ENCODE measurements around the gene CXCL12. TPM values are rescaled to one million over a fixed set of nuclear protein-coding genes. Genes with fewer than 3 reads are reported as not detected.

Gene CXCL12
- total RNA-seq, 1 donor: under 0.01 TPM

DNA sequence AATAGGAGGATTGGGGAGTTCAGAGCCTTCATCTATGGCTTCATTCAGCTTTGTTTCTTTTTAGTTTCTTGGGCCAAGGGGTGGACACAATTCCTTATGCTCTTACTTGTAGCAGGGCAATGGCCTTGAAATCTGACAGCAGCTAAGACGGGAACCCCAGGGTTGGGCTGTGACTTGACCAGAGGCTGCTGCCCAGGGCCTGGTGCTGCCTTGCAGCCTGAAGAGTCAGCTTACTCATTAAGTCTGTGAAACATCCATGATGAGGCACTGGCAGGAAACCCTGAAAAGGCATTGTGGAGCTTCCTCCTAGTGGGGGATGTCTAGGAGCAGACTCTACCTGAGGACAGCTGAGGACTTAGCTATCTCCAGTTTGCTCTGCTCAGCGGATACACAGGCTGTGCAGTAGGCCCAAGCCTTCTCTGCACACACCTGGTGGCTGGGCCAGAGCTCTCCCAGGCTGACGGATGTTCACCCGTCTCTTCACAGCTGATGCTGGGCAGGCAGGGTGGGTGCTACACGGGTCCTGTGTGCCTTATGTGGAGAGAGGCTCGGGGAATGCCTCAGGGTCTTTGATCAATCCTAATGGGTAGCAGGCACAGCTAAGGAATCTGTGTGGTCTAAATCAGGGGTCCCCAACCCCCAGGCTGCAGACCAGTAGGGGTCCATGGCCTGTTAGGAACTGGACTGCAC is 17.8 kb downstream of the CXCL12 start:
- Histone ChIP-seq H3K27me3 (ENCODE audit: insufficient read depth, low read length) (no peaks in the 10 kb centered on the region), H3K9me3 (ENCODE audit: low read depth, low read length) (no peaks in the 10 kb centered on the region), H3K4me1 (ENCODE audit: insufficient read depth, low read length) (no peaks in the 10 kb centered on the region), H3K4me3 (ENCODE audit: low read length) (no peak overlapping the region)

DNA sequence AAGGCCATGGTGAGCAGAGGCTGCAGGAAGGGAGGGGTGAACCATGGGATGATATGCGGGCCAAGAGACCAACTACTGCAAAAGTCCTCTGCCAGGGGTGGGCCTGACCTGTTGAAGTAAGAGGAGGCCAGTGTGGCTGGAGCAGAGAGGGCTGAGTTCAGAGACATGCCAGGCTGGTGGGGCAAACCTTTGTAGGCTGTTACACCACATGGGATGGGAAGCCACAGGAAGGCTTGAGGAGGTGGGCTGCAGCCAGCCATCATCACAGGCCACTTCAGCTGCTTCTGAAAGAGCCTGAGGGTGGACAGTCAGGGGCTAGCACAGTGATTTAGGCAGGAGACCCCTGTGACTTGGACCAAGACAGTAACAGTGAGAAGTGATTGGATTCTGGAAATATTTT is 20.3 kb downstream of the CXCL12 start:
- H3K4me3 ChIP-seq (ENCODE audit: low read length): no peak overlapping the region

DNA sequence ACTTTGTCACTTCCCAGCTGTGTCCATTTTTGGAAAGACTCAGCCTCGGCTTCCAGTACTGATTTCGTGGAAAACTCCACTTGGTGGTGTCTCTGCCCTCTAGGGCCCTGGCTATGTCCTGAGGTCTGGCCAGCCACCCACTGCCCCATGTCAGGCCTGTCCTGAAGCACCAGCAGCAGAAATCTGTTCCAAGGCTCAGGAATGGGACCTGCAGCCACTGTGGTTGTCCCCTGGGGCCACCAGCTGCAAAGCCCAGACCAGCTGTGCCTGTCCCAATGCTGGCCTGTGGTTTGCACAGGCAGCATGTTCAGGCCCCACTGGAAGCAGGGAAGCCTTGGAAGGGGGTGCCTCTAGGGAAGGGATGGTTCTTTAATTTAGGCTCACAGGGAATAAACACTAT is 21.2 kb downstream of the CXCL12 start:
- Histone ChIP-seq H3K27me3 (ENCODE audit: insufficient read depth, low read length) (no peaks in the 10 kb centered on the region), H3K4me1 (ENCODE audit: insufficient read depth, low read length) (no peaks in the 10 kb centered on the region), H3K4me3 (ENCODE audit: low read length) (no peak overlapping the region), H3K9me3 (ENCODE audit: low read depth, low read length) (no peaks in the 10 kb centered on the region)

More for the DNA sequence above, 20.3 kb downstream of the CXCL12 start:
- H3K27me3 ChIP-seq (ENCODE audit: insufficient read depth, low read length): no peaks in the 10 kb centered on the region
- no peaks in the 10 kb centered on the region for H3K9me3 ChIP-seq (ENCODE audit: low read depth, low read length)
- no peaks in the 10 kb centered on the region for H3K4me1 ChIP-seq (ENCODE audit: insufficient read depth, low read length)

DNA sequence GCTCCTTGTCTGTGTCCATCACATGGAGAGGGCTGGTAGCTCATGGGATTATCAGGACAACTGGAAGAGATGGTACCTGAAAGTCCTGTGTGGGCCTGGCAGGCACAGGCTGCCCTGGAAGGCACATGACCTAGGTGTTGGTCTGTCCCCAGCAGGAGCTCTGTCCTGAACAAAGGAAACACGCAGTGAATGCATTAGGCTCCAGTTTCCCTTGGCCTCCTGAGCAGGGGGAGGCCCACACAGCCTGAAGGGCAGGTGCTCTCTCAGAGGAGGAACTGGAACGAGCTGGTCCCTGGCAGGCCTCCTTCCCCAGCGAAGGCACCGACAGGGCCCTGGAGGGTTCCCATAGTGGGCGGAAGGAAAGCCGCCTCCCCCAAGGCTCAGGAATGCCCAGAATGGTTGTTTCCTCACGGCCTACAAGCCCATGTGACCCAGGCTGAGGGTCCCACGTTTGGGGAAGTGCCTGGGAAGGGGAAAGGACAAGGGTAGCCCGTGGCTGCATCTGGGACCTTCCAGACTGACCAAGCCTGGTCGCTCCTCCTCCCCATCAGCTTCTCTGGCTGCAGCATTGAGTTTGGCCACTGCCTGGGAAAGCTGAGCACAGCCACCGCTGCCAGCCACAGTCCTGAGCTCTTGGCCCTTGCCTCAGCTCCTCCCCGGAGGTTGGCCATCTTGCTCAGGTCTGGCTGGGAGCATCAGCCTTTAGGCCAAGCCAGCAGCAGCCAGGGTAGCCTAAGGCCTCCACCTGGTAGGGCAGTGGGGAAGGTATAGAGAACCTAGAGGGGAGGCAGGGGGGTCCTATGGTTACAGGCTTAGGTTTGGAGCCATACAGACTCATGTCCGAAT is 21.8 kb downstream of the CXCL12 start:
- Histone ChIP-seq H3K9me3 (ENCODE audit: low read depth, low read length) (no peaks in the 10 kb centered on the region), H3K27me3 (ENCODE audit: insufficient read depth, low read length) (no peaks in the 10 kb centered on the region), H3K4me1 (ENCODE audit: insufficient read depth, low read length) (no peaks in the 10 kb centered on the region), H3K4me3 (ENCODE audit: low read length) (no peak overlapping the region)

DNA sequence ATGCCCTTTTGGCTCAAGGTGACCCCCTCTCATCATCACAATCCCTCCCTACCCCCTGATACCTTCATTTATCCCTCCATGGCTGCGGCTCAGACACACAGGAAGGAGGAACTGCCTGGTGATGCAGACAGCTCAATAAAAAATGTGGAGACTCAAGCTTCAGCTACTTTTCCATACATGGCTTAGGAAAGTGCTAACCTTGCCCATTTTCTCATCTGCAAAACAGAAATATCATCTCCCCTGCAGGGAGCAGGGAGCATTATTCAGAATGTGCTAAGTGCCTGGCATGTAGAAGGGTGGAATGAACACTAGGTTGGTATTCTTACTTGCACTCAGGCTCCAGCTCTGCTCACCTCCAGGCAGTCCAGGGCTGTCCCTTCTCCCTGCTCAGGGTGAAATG is 23.8 kb downstream of the CXCL12 start:
- Histone ChIP-seq H3K4me3 (ENCODE audit: low read length) (no peak overlapping the region), H3K4me1 (ENCODE audit: insufficient read depth, low read length) (no peaks in the 10 kb centered on the region), H3K27me3 (ENCODE audit: insufficient read depth, low read length) (no peaks in the 10 kb centered on the region), H3K9me3 (ENCODE audit: low read depth, low read length) (no peaks in the 10 kb centered on the region)

DNA sequence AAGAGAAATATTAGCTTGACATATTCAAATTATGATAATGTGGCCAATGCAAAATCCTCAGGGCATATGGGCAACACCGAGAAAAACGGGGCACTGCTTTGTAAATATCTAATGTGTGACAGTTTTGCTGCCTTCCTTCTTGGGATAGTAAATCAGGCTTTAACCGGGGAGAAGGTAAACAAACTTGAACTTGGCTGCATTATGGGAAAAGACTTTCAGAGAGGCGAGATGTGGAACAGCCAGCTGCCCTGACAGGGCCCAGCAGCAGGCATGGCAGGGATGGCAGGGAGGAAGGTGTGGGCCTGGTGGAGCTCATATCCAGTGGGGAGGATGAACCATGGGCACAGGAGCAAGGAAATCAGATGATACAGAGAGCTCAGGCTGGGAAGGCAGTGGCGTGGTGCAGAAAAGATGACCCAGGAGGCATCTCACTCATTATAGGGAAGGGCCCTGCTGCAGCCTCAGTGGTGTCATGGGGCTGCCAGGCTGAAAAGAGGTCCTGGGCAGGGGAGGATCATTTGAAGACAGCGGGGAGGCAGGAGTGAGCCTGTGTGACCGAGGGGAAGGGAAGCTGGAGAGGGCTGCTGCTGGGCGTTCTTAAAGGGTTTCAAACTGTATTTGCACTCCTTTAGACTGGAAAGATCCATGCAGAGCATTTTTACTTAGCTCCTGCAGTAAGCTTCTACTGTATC is 26.7 kb downstream of the CXCL12 start:
- Histone ChIP-seq H3K9me3 (ENCODE audit: low read depth, low read length) (no peaks in the 10 kb centered on the region), H3K4me1 (ENCODE audit: insufficient read depth, low read length) (no peaks in the 10 kb centered on the region), H3K27me3 (ENCODE audit: insufficient read depth, low read length) (no peaks in the 10 kb centered on the region), H3K4me3 (ENCODE audit: low read length) (no peak overlapping the region)

DNA sequence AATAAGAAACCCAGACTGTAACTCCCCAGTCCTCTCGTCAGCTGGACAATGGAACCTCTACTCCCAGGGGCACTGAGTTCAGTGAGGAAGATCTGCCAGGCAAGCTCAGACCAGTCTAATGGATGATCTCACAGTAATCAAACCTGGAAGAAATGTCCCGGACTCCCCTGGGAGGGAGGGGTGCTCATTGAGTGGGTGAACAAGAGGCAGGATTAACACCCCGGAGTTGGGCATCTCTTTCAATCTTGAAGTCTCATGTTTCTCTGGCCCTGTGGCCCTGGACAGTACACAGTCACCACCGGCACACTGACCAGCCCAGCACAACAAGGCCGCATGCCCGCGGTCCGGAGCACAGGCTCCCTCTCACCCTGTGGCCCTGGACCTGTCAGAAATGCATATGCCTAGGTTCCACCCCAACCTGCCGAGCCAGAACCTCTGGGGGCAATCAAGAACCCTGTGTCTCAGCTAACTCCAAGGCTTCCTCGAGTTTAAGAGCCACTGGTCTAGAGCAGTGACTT is 27.8 kb downstream of the CXCL12 start:
- no peaks in the 10 kb centered on the region for H3K27me3 ChIP-seq (ENCODE audit: insufficient read depth, low read length)
- no peaks in the 10 kb centered on the region for H3K4me1 ChIP-seq (ENCODE audit: insufficient read depth, low read length)
- no peak overlapping the region for H3K4me3 ChIP-seq (ENCODE audit: low read length)
- no peaks in the 10 kb centered on the region for H3K9me3 ChIP-seq (ENCODE audit: low read depth, low read length)

DNA sequence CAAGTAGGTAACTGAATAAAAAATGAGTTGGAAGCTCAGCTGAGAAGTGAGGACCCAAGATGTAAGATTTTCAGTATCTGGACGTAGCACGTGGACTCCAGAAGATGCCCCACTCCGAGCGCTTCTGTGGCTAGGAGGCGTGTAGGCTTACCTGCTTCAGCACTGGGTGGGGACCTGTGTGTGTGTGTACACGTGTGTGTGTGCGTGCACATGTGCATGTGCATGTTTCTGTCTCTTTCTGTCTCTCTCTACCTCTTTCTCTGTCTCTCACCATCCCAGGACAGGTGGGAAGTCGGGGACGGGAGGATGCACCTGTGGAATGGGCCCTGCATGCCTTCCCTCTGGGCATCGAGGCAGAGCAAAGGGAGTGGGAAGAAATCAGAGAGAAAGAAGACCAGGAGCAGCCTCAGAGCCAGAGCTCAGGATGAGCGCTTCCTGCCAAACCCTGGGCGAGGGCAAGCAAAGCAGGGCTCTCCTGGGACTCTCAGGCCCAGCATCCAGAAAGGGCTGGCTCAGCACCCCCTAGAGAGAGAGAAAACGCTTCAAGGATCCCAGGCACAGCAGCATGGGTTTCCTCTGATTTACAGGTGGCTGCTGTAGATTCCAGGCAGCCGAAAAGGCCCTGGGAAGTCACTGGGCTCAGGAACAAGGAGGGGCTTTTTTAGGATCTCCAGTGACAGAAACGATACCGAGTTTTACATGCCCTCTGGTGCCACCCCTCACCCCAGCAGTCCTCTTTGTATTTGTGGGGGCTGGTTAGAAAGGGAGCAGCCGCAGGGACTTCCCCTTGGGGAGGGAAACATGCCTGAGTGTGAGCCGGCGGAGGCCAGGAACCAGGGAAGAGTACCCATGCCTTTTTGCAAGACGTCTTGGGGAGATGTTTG is 28.5 kb downstream of the CXCL12 start:
- H3K9me3 ChIP-seq (ENCODE audit: low read depth, low read length): no peaks in the 10 kb centered on the region

DNA sequence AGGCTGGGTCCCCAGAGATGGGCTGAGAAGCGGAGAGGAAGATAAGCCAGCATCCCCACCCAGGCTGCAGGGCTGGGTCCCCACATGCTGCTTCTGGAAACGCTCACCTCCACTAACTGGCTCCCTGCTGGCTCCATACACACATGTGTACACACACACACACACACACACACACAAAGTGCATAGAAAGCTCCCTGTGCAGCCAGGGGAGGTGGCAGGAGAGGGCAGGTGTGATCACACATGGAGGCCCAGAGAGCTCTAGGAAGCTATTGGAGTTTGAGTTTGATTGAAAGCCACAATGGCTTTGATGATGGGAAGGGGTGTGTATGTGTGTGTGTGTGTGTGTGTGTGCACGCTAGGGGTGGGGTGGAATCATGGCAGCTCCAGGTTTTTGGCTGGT is 29.3 kb downstream of the CXCL12 start:
- Histone ChIP-seq H3K9me3 (ENCODE audit: low read depth, low read length) (no peaks in the 10 kb centered on the region), H3K4me1 (ENCODE audit: insufficient read depth, low read length) (no peaks in the 10 kb centered on the region), H3K27me3 (ENCODE audit: insufficient read depth, low read length) (no peaks in the 10 kb centered on the region), H3K4me3 (ENCODE audit: low read length) (no peak overlapping the region)

More for the DNA sequence above, 28.5 kb downstream of the CXCL12 start:
- Histone ChIP-seq H3K27me3 (ENCODE audit: insufficient read depth, low read length) (no peaks in the 10 kb centered on the region), H3K4me1 (ENCODE audit: insufficient read depth, low read length) (no peaks in the 10 kb centered on the region), H3K4me3 (ENCODE audit: low read length) (no peak overlapping the region)

DNA sequence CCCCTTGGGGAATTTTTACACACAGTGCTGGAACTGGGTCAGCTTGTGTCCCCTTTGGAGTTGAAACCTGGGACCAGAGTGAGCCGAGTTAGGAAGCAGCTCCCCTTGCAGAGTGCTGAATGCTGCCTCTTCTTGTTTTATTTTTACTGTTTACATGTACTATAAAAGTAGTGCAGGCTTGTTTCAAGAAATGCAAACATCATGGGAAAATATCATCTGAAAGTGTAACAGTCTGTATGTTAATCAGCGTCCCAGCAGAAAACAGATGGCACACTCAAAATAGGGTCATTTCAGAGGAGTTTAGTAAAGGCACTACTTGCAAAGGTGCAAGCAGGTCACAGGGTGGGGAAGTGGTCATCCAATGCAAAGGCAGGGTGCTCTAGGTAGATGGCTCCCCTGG is 30.1 kb downstream of the CXCL12 start:
- Histone ChIP-seq H3K4me3 (ENCODE audit: low read length) (no peak overlapping the region), H3K4me1 (ENCODE audit: insufficient read depth, low read length) (no peaks in the 10 kb centered on the region), H3K9me3 (ENCODE audit: low read depth, low read length) (no peaks in the 10 kb centered on the region), H3K27me3 (ENCODE audit: insufficient read depth, low read length) (no peaks in the 10 kb centered on the region)

DNA sequence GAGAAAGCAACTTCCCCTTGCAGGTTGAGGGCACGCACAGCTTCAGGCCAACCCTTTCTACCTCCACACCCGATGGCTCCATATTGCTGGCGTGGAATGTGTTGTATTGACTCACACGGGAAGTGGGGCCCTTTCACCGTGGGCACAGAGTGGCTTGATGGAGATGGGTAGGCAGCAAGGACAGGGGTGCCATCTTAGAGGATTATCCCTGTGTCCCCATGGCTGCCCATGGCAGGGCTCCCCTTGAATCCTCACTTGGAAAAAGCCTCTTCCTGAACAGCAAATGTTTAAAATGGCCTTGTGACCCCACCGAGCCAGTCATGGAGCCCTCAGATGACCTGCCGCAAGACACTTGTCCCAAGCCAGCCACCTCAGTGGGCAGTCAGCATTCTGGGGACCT is 31.2 kb downstream of the CXCL12 start:
- no peaks in the 10 kb centered on the region for H3K9me3 ChIP-seq (ENCODE audit: low read depth, low read length)
- H3K4me3 ChIP-seq (ENCODE audit: low read length): no peak overlapping the region
- H3K4me1 ChIP-seq (ENCODE audit: insufficient read depth, low read length): no peaks in the 10 kb centered on the region
- no peaks in the 10 kb centered on the region for H3K27me3 ChIP-seq (ENCODE audit: insufficient read depth, low read length)

DNA sequence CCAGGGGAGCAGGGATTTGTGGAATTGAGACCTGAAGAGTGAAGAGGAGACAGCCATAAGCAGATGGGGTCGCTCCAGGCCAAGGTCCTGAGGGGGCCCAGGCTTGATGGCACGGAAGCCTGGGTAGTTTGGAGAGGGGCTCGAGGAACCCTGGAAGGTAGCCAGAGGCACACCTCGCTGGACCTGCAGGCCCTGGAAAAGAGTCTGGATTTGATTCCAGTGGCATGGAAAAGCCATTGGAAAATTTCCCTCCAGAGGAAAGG is 31.8 kb downstream of the CXCL12 start:
- Histone ChIP-seq H3K4me1 (ENCODE audit: insufficient read depth, low read length) (no peaks in the 10 kb centered on the region), H3K27me3 (ENCODE audit: insufficient read depth, low read length) (no peaks in the 10 kb centered on the region), H3K4me3 (ENCODE audit: low read length) (no peak overlapping the region), H3K9me3 (ENCODE audit: low read depth, low read length) (no peaks in the 10 kb centered on the region)

DNA sequence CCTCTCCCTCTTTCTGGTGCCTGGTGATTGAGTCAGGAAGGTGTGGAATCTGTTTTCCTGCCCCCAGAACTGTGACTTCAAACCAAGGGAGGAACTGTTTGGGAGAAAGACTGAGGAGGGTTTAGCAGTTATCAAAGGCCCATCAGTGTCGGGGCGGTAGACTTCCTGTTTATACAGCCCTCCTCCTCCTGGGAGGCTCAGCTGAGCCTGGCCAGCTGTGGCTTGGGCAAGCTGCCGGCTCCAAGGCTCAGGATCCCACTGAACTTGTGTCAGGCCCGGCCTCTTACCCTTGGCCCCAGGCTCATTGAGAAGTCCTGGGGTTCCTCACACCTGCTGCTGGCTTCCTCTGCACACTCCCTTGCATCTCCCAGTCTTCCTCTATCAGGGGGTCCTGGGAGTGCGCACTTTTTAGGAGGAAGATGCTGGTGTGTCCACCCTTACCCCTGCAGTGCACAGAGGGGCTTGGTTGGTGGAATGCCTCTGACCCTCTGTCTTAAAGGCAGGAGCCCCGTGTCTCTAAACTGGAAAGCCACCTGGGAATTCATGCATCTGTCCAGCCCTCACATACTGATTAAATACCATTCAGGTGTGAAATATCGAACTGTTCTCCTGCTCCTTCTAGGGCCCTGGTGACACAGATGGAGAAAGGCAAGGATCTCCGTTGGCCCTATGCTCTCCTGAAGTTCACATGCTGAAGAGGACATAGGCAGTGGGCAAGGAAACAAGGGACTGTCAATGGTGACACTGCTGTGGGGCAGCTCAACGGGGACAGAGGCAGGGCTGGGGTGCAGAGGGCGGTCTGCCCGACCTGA is 32.4 kb downstream of the CXCL12 start:
- no peaks in the 10 kb centered on the region for H3K27me3 ChIP-seq (ENCODE audit: insufficient read depth, low read length)
- no peaks in the 10 kb centered on the region for H3K9me3 ChIP-seq (ENCODE audit: low read depth, low read length)
- no peaks in the 10 kb centered on the region for H3K4me1 ChIP-seq (ENCODE audit: insufficient read depth, low read length)
- no peak overlapping the region for H3K4me3 ChIP-seq (ENCODE audit: low read length)

DNA sequence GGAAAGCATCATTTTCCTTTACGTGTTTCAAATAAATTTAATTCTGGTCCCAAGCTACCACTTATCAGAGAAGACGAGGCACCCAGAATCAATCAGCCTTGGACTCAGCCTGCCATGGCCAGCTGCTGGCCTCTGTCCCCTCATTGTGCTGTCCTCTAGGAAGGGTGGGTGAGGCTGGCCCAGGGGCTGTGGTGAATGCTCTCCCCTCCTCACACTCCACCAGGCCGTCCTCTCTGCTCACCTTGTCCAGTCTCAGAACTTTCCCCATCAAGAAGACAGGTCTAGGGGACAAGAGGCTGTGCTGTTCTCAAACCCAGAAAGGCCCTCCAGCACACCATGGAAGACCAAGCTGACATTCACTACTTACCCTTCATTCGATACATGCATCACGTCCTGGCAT is 36.4 kb downstream of the CXCL12 start:
- no peak overlapping the region for H3K4me3 ChIP-seq (ENCODE audit: low read length)
- no peaks in the 10 kb centered on the region for H3K27me3 ChIP-seq (ENCODE audit: insufficient read depth, low read length)
- no peaks in the 10 kb centered on the region for H3K4me1 ChIP-seq (ENCODE audit: insufficient read depth, low read length)
- H3K9me3 ChIP-seq (ENCODE audit: low read depth, low read length): no peaks in the 10 kb centered on the region
